Effector memory CD4-positive, alpha-beta T cell (primary cell): Measurements from ENCODE around the gene EXOG.

ENCODE experiments used
- DNase-seq, 3 donors: peaks; one replicate each; pipeline ENCODE4 v3.0.0-alpha.2; 2020
- H3K27ac ChIP-seq: 2 replicates; pipeline ENCODE4 v1.7.0; 2013; ENCODE audit warnings: mild to moderate bottlenecking, low read length, moderate library complexity; ENCODE audit not compliant: insufficient read depth, poor library complexity, severe bottlenecking
- H3K27me3 ChIP-seq: replicated peaks from 2 replicates; pipeline ENCODE4 v1.7.0; 2013; ENCODE audit warnings: mild to moderate bottlenecking, low read length; ENCODE audit not compliant: insufficient read depth, control insufficient read depth, poor library complexity, severe bottlenecking
- H3K36me3 ChIP-seq: 2 replicates; pipeline ENCODE4 v1.7.0; 2013; ENCODE audit warnings: mild to moderate bottlenecking, low read length, moderate library complexity; ENCODE audit not compliant: control insufficient read depth, insufficient read depth
- H3K4me1 ChIP-seq: 2 replicates; pipeline ENCODE4 v1.7.0; 2013; ENCODE audit warnings: low read length, mild to moderate bottlenecking; ENCODE audit not compliant: control insufficient read depth, insufficient read depth, poor library complexity, severe bottlenecking
- H3K4me3 ChIP-seq: 2 replicates; pipeline ENCODE4 v1.7.0; 2013; ENCODE audit warnings: low read length, low read depth, mild to moderate bottlenecking; ENCODE audit not compliant: insufficient read depth, poor library complexity, severe bottlenecking
- H3K9me3 ChIP-seq: 2 replicates; pipeline ENCODE4 v1.7.0; 2013; ENCODE audit warnings: mild to moderate bottlenecking, low read length, moderate library complexity; ENCODE audit not compliant: control insufficient read depth

Gene EXOG

DNA sequence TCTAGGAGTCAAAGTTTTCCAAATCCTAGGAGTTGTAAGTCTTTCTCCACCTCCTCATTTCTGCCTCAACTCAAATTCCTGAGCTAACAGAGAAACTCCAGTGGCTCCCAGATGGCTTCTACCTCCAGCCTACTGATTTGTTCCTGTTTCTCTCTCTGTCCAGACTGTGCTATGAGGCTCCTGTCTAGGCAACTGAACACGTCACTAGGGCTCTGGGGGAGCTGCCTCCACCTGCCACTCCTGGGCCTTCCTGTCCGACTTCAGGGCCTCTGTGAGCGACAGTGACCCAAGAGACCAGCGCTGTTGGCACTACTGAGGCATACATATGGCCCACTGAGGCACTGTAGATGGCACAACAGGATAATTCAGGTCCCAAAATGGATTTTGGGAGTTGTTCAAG is 71.4 kb downstream of the EXOG start:
- no peak for DNase-seq
- Histone ChIP-seq H3K27ac (no peak overlapping the region), H3K27me3 (no peaks in the 10 kb centered on the region), H3K4me3 (no peak overlapping the region), H3K4me1 (no peaks in the 10 kb centered on the region), H3K36me3 (no peaks in the 10 kb centered on the region), H3K9me3 (no peaks in the 10 kb centered on the region)

DNA sequence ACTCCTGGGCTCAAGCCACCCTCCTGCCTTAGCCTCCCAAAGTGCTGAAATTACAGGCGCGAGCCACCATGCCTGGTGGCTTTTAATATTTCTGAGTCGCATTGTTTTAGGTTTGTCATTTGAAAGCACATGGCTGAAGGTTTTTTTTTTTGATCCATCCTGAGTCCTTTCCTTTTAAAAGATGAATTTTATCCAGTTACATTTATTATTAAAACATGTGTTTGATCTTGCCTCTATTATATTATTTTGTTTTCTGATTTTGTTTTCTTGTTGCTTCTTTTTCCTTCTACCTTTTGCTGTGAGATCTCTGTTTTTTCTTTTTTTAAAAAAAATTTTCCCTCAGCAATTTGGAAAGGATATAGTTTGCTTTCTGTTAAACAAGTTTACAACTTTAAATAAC is 77.0 kb downstream of the EXOG start:
- DNase-seq, result no peak
- no peaks in the 10 kb centered on the region for H3K9me3 ChIP-seq
- no peaks in the 10 kb centered on the region for H3K27me3 ChIP-seq
- H3K4me1 ChIP-seq, result no peaks in the 10 kb centered on the region
- no peaks in the 10 kb centered on the region for H3K36me3 ChIP-seq
- no peak overlapping the region for H3K4me3 ChIP-seq
- no peak overlapping the region for H3K27ac ChIP-seq

GRCh38 chr3:38573556-38573955 is 77.4 kb downstream of the EXOG start:
- DNase-seq, result no peak
- no peak overlapping the region for H3K27ac ChIP-seq
- H3K9me3 ChIP-seq, result no peaks in the 10 kb centered on the region
- no peaks in the 10 kb centered on the region for H3K36me3 ChIP-seq
- no peaks in the 10 kb centered on the region for H3K27me3 ChIP-seq
- H3K4me1 ChIP-seq, result no peaks in the 10 kb centered on the region
- H3K4me3 ChIP-seq, result no peak overlapping the region

- H3K27me3 ChIP-seq, result no peaks in the 10 kb centered on the region
- no peak overlapping the region for H3K27ac ChIP-seq
- no peaks in the 10 kb centered on the region for H3K9me3 ChIP-seq
- H3K36me3 ChIP-seq, result no peaks in the 10 kb centered on the region
- no peak overlapping the region for H3K4me3 ChIP-seq
- H3K4me1 ChIP-seq, result no peaks in the 10 kb centered on the region
- DNase-seq, result no peak
Observed at GRCh38 chr3:38574411-38575278, 78.5 kb downstream of the EXOG start.

DNA sequence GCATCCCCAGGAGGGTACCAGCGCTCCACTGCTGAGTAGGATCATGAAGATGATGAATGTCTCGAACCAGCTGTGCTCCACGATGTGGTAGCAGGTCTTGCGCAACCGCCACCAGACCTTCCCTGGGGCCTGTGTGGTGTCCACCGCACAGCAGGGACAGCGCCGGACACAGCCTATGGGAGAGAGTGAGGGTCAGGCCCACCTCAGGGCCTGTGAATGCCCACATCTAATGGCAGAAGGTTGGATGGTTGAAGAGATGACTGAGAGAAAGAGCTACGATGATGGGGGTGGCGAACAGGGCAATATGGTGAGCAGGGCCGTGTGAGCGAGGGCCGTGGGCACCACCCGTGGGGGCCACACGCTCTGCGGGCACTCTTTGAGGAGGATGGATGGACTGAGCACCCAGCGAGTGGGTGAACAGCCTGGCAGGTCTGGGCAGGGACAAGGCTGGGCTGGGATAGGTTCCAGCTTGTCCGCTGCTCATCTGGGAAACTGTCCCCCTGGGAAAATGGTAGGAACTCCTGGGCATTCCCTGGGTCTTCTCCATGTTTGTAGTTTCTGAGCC is 79.2 kb downstream of the EXOG start:
- no peaks in the 10 kb centered on the region for H3K36me3 ChIP-seq
- no peaks in the 10 kb centered on the region for H3K27me3 ChIP-seq
- no peaks in the 10 kb centered on the region for H3K4me1 ChIP-seq
- no peaks in the 10 kb centered on the region for H3K9me3 ChIP-seq
- DNase-seq, result no peak
- no peak overlapping the region for H3K27ac ChIP-seq
- H3K4me3 ChIP-seq, result no peak overlapping the region
